RPMI8226 (cell line): ENCODE data around the gene ALAS1.

ENCODE experiments used
- DNase-seq: peaks from one replicate; pipeline ENCODE4 v3.0.0-alpha.2; 2015

The ALAS1 gene

GRCh38 chr3:52237657-52238172, 39.8 kb downstream of the ALAS1 start:
- DNase-seq: peak; percentile 69

GRCh38 chr3:52238193-52238760, 40.3 kb downstream of the ALAS1 start:
- DNase-seq: peak; percentile 41

GRCh38 chr3:52238761-52239701, 41.1 kb downstream of the ALAS1 start, which contains the start of gene TWF2:
Gene TWF2, minus strand, starts transcription at chr3:52239158. Its CDS starts 142 bp downstream, at chr3:52239016.
- DNase-seq: peak; percentile 87

- peak; percentile 86 for DNase-seq
Measured at GRCh38 chr3:52240059-52240885, 42.3 kb downstream of the ALAS1 start.

DNA sequence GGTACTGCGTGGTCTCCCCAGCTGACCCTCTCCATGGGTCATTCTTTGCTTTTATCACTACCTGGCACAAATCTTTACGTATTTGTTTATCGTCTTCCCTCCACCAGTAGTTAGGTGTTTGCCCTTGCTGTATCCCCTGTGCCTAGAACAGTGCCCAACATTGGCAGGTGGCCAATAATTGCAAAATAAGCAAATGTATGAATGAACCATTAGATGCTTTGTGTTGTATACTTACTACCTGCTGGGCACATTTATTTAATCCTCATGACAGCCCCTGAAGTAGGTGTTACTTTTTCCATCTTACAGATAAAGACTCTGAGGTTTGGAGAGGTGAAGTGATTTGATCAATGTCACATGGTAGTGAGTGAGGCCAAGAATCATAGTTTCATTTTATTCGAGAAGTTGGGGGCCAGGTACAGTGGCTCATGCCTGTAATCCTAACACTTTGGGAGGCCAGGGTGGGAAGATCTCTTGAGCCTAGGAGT, 43.0 kb downstream of the ALAS1 start:
- DNase-seq: no peak

GRCh38 chr3:52242039-52242438, 44.1 kb downstream of the ALAS1 start:
- DNase-seq: no peak

DNA sequence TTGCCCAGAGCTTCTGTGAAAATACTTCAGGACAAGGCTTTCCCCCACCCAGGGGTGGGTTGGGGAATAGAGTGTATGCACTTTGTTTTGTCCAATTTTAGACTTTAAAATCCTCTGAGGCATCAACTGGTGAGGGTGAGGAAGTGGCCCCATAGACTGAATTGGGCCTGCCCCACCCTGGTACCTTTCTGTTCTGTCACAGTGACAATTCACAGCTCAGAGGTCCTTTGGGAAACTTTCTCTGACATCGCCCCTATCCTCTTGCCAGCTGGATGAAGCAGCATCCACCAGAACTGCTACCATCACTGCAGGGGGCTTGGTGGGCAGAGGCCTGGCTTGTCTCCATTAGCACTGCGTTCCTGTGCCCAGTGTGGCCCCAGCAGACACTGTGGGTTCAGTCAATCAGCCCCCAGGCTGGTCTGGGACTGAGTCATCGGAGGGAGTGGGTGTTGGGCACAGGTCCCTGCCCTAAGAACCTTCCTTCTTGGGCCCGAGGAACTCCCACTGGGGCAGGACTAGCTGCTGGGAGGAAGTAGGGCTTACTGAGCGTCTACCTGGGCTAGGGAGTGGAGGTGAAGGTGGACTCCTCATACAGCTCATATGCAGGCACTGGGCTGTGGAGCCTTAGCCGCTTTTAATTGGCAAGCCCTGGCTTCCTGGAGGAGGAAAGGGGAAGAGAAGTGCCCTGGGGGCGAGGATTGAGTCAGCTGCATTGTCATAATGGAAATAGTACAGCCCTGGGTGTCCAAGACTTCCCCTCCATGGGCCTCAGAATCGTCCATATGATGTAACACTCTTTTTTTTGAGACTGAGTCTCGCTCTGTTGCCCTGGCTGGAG, 46.0 kb downstream of the ALAS1 start:
- no peak for DNase-seq

- DNase-seq: peak; percentile 68
Measured at GRCh38 chr3:52245322-52246263, 47.6 kb downstream of the ALAS1 start, which contains the start of gene PPM1M. Gene PPM1M, plus strand, starts transcription at chr3:52245759. Its CDS starts 66 bp downstream, at chr3:52245825.

GRCh38 chr3:52246264-52246620, 48.3 kb downstream of the ALAS1 start:
- no peak for DNase-seq

DNA sequence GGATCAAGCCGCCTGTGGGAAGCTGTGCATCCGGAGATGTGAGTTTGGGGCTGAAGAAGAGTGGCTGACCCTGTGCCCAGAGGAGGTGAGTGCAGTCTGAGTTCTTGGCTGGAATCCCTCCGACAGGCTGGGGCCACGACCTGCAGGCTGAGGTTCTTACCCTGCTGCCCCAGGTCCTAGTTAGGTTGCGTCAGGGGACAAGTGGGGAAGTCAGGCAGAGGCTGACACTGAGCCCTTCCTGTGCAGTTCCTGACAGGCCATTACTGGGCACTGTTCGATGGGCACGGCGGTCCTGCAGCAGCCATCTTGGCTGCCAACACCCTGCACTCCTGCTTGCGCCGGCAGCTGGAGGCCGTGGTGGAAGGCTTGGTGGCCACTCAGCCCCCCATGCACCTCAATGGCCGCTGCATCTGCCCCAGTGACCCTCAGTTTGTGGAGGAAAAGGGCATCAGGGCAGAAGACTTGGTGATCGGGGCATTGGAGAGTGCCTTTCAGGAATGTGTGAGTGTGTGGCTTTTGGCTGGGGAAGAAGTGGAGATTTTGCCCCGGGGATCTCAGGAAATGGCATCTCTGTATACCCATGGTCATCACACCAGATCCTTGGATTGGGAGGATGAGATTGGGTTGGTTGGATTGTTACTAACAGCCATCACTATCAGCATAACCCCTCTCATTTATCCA, 48.9 kb downstream of the ALAS1 start:
- no peak for DNase-seq

GRCh38 chr3:52247409-52248164, 49.6 kb downstream of the ALAS1 start:
- DNase-seq: no peak

DNA sequence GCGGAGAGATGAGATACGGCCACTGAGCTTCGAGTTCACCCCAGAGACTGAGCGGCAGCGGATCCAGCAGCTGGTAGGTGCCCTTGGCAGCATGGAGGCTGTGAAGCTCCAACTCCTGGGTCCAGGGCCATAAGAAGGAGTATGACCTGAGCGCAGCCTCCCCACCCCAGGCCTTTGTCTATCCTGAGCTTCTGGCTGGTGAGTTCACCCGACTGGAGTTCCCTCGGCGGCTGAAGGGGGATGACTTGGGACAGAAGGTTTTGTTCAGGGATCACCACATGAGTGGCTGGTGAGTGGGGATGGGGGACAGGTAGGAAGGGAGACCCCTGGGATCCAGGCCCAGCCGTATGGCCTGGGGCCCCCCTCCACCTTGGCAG, 50.2 kb downstream of the ALAS1 start:
- DNase-seq: no peak

GRCh38 chr3:52248816-52249547, 51.0 kb downstream of the ALAS1 start:
- peak; percentile 29 for DNase-seq

GRCh38 chr3:52249683-52250082, 51.7 kb downstream of the ALAS1 start:
- no peak for DNase-seq

DNA sequence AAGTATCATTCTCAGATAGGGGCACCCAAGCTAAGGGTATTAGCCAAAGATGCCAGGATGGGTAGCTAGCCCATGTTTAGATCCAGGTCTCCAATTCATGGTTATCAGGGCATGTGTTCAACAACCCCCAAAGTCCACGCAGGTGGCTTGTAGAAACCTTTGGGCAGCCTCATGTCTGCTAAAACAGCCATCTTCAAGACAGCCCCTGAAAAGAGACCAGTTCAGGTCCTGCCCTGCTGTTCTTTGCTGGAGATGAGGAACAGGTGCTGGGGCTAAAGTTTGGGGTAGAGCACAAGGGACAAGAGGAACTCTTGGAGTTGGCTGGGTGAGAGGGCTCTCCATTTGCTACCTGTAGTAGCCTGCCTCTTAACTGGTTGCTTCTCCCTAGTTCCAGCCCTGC, 52.2 kb downstream of the ALAS1 start:
- no peak for DNase-seq

- DNase-seq: peak; percentile 92
Measured at GRCh38 chr3:52253314-52254304, 55.6 kb downstream of the ALAS1 start.

GRCh38 chr3:52254608-52255007, 56.6 kb downstream of the ALAS1 start:
- DNase-seq: no peak
